H9 (cell line): Measurements from ENCODE around the gene PON1. TPM values are rescaled to one million over a fixed set of nuclear protein-coding genes. Genes with fewer than 3 reads are reported as not detected.

Source experiments
- DNase-seq: peaks from one replicate; pipeline ENCODE4 v3.0.0-alpha.2; 2017
- H2AFZ ChIP-seq: one replicate; pipeline ENCODE4 v1.6.1; 2013; ENCODE audit warnings: mild to moderate bottlenecking, low read length, control low read depth, moderate library complexity
- H2AK5ac ChIP-seq: 2 replicates; pipeline ENCODE4 v1.6.1; 2013; ENCODE audit warnings: low read length, control low read depth, mixed read lengths; ENCODE audit not compliant: insufficient read length
- H2BK120ac ChIP-seq: one replicate; pipeline ENCODE4 v1.6.1; 2013; ENCODE audit warnings: low read depth, mild to moderate bottlenecking, low read length, control low read depth, inconsistent platforms; ENCODE audit not compliant: poor library complexity, severe bottlenecking
- H2BK12ac ChIP-seq: 2 replicates; pipeline ENCODE4 v1.6.1; 2013; ENCODE audit warnings: low read length, control low read depth, mixed read lengths, low read depth; ENCODE audit not compliant: insufficient read length
- H2BK15ac ChIP-seq: 2 replicates; pipeline ENCODE4 v1.6.1; 2013; ENCODE audit warnings: low read depth, low read length, control low read depth
- H2BK20ac ChIP-seq: one replicate; pipeline ENCODE4 v1.6.1; 2013; ENCODE audit warnings: low read depth, mild to moderate bottlenecking, low read length, control low read depth, inconsistent platforms; ENCODE audit not compliant: poor library complexity, severe bottlenecking
- H2BK5ac ChIP-seq: 2 replicates; pipeline ENCODE4 v1.6.1; 2013; ENCODE audit warnings: low read length, control low read depth, mixed read lengths; ENCODE audit not compliant: insufficient read length
- H3K14ac ChIP-seq: 2 replicates; pipeline ENCODE4 v1.6.1; 2013; ENCODE audit warnings: low read length, control low read depth; ENCODE audit not compliant: insufficient read depth
- H3K18ac ChIP-seq: 2 replicates; pipeline ENCODE4 v1.6.1; 2013; ENCODE audit warnings: low read depth, mild to moderate bottlenecking, mixed read lengths, low read length, control low read depth; ENCODE audit not compliant: insufficient read length
- H3K23ac ChIP-seq: 2 replicates; pipeline ENCODE4 v1.6.1; 2013; ENCODE audit warnings: low read length, control low read depth, mixed read lengths, low read depth; ENCODE audit not compliant: insufficient read length
- H3K23me2 ChIP-seq: 2 replicates; pipeline ENCODE4 v1.6.1; 2013; ENCODE audit warnings: low read depth, mild to moderate bottlenecking, mixed read lengths, low read length, control low read depth; ENCODE audit not compliant: insufficient read length, poor library complexity, severe bottlenecking
- H3K27ac ChIP-seq: 2 replicates; pipeline ENCODE4 v1.5.1; 2013; ENCODE audit warnings: low read length, control low read depth, mixed read lengths, low read depth; ENCODE audit not compliant: insufficient read length
- H3K27me3 ChIP-seq: 2 replicates; pipeline ENCODE4 v1.6.1; 2013; ENCODE audit warnings: low read length, control low read depth, inconsistent platforms; ENCODE audit not compliant: insufficient read depth
- H3K4ac ChIP-seq: 2 replicates; pipeline ENCODE4 v1.6.1; 2013; ENCODE audit warnings: low read depth, mild to moderate bottlenecking, control low read depth, inconsistent platforms, low read length, moderate library complexity
- H3K4me1 ChIP-seq: 2 replicates; pipeline ENCODE4 v1.6.1; 2013; ENCODE audit warnings: low read length, control low read depth, inconsistent platforms; ENCODE audit not compliant: insufficient read depth
- H3K4me2 ChIP-seq: 2 replicates; pipeline ENCODE4 v1.6.1; 2013; ENCODE audit warnings: low read length, control low read depth, mixed read lengths; ENCODE audit not compliant: insufficient read length, insufficient read depth
- H3K56ac ChIP-seq: 2 replicates; pipeline ENCODE4 v1.6.1; 2013; ENCODE audit warnings: low read depth, mild to moderate bottlenecking, mixed read lengths, low read length, control low read depth; ENCODE audit not compliant: insufficient read length
- H3K79me1 ChIP-seq: 2 replicates; pipeline ENCODE4 v1.6.1; 2013; ENCODE audit warnings: low read depth, mild to moderate bottlenecking, moderate library complexity, low read length, control low read depth, inconsistent platforms; ENCODE audit not compliant: insufficient read depth, poor library complexity, severe bottlenecking
- H3K79me2 ChIP-seq: 2 replicates; pipeline ENCODE4 v1.6.1; 2013; ENCODE audit warnings: low read length, control low read depth, inconsistent platforms; ENCODE audit not compliant: insufficient read depth
- H3K9ac ChIP-seq: 2 replicates; pipeline ENCODE4 v1.6.1; 2013; ENCODE audit warnings: low read length, control low read depth, mixed read lengths; ENCODE audit not compliant: insufficient read length; ENCODE audit errors: extremely low read depth
- H3K9me3 ChIP-seq: one replicate; pipeline ENCODE4 v1.6.1; 2013; ENCODE audit warnings: low read depth, low read length, inconsistent platforms; ENCODE audit not compliant: control insufficient read depth
- H3T11ph ChIP-seq: one replicate; pipeline ENCODE4 v1.6.1; 2013; ENCODE audit warnings: mild to moderate bottlenecking, low read length, control low read depth, inconsistent platforms
- H4K20me1 ChIP-seq: one replicate; pipeline ENCODE4 v1.6.1; 2013; ENCODE audit not compliant: control insufficient read depth, insufficient read length, insufficient read depth
- H4K5ac ChIP-seq: 2 replicates; pipeline ENCODE4 v1.6.1; 2013; ENCODE audit warnings: low read depth, mild to moderate bottlenecking, mixed read lengths, low read length, control low read depth; ENCODE audit not compliant: insufficient read length
- H4K8ac ChIP-seq: replicated peaks from 2 replicates; pipeline ENCODE4 v1.6.1; 2013; ENCODE audit warnings: low read length, control low read depth, mixed read lengths, low read depth; ENCODE audit not compliant: insufficient read length
- H4K91ac ChIP-seq: 2 replicates; pipeline ENCODE4 v1.6.1; 2013; ENCODE audit warnings: low read depth, mild to moderate bottlenecking, moderate library complexity, mixed read lengths, low read length, control low read depth; ENCODE audit not compliant: insufficient read length
- H3K27ac Mint-ChIP-seq, 3 experiments: 2 replicates in 2 of 3; 3 replicates in 1 of 3; pipeline ENCODE4 v1.8.0; 2020 to 2021; ENCODE audit warnings: mixed read lengths in 3 of 3, mild to moderate bottlenecking in 1 of 3, moderate library complexity in 1 of 3
- H3K27me3 Mint-ChIP-seq: 2 replicates; pipeline ENCODE4 v1.8.0; 2021; ENCODE audit warnings: low read depth, mild to moderate bottlenecking, moderate library complexity, mixed read lengths
- H3K36me3 Mint-ChIP-seq, 3 experiments: 2 replicates in 2 of 3; 3 replicates in 1 of 3; pipeline ENCODE4 v1.8.0; 2020 to 2021; ENCODE audit warnings: low read depth in 3 of 3, mixed read lengths in 3 of 3; ENCODE audit not compliant: insufficient read depth in 1 of 3
- H3K4me1 Mint-ChIP-seq, 2 experiments: 2 replicates each; pipeline ENCODE4 v1.8.0; 2020; ENCODE audit warnings: mixed read lengths in 2 of 2
- H3K4me3 Mint-ChIP-seq, 2 experiments: 2 replicates in 1 of 2; 3 replicates in 1 of 2; pipeline ENCODE4 v1.8.0; 2020 to 2021; ENCODE audit warnings: mild to moderate bottlenecking in 2 of 2, mixed read lengths in 2 of 2, moderate library complexity in 1 of 2
- H3K9me3 Mint-ChIP-seq, 2 experiments: 2 replicates in 1 of 2; 3 replicates in 1 of 2; pipeline ENCODE4 v1.8.0; 2020; ENCODE audit warnings: mild to moderate bottlenecking in 2 of 2, mixed read lengths in 2 of 2, moderate library complexity in 1 of 2
- CTCF ChIP-seq: fragments of 200-600 bp; sonication (generic); conservative IDR thresholded peaks from 3 replicates; pipeline ENCODE4 v1.8.0; 2021; ENCODE audit warnings: antibody characterized with exemption, mild to moderate bottlenecking
- WGBS: extraction: QIAGEN DNeasy Blood & Tissue Kit; methylation state at CpG from one replicate; pipeline ENCODE4 v1.1.7; 2013; ENCODE audit warnings: missing lambda C conversion rate, low lambda C conversion rate, mixed read lengths; ENCODE audit not compliant: insufficient read length; ENCODE audit errors: extremely low coverage; 5-methylcytosine and 5-hydroxymethylcytosine counted together
- total RNA-seq: library from RNA; stranded (reverse); gene quantifications from 2 replicates; pipeline ENCODE4 v1.2.1, GENCODE V29; 2021

Gene PON1
- total RNA-seq, 1 experiment from 2014 or later, result 0.90 TPM

- Mint-ChIP-seq H3K9me3 (no peaks in the 10 kb centered on the region), H3K27ac (no peak overlapping the region), H3K27me3 (no peaks in the 10 kb centered on the region), H3K36me3 (peaks cover 0 to 8% (median 0%) of the 10 kb centered on the region in 3 experiments; a peak in 1 of 7 replicates), H3K4me1 (peaks cover 21 to 35% of the 10 kb centered on the region in 2 experiments), H3K4me3 (no peak overlapping the region)
- H3K9ac ChIP-seq, result no peak overlapping the region
- H3T11ph ChIP-seq, result no peak overlapping the region
- no peaks in the 10 kb centered on the region for H3K79me1 ChIP-seq
- no peak overlapping the region for H4K91ac ChIP-seq
- WGBS, result no CpG with 5 or more reads among the region's 2 CpGs
- TF ChIP-seq CTCF, result no peak
- peaks cover 2% of the 10 kb centered on the region; the same call in 1 of the 2 replicates for H3K4me1 ChIP-seq
- no peaks in the 10 kb centered on the region for H4K20me1 ChIP-seq
- no peaks in the 10 kb centered on the region for H3K23me2 ChIP-seq
- no peak overlapping the region for H2BK120ac ChIP-seq
- H2BK12ac ChIP-seq, result no peak overlapping the region
- H3K4me2 ChIP-seq, result no peak overlapping the region
- no peak overlapping the region for H2AFZ ChIP-seq
- no peak overlapping the region for H2BK15ac ChIP-seq
- no peaks in the 10 kb centered on the region for H3K9me3 ChIP-seq
- H2BK5ac ChIP-seq, result no peak overlapping the region
- no peaks in the 10 kb centered on the region for H3K27me3 ChIP-seq
- H3K14ac ChIP-seq, result no peak overlapping the region
- no peak overlapping the region for H3K4ac ChIP-seq
- no peak overlapping the region for H3K27ac ChIP-seq
- no peak overlapping the region for H2AK5ac ChIP-seq
- H2BK20ac ChIP-seq, result no peak overlapping the region
- no peak overlapping the region for H3K56ac ChIP-seq
- no peaks in the 10 kb centered on the region for H3K79me2 ChIP-seq
- no peak overlapping the region for H3K23ac ChIP-seq
- H3K18ac ChIP-seq, result no peak overlapping the region
- H4K5ac ChIP-seq, result no peak overlapping the region
- no peak for DNase-seq
- no peak overlapping the region for H4K8ac ChIP-seq
These were observed 58.7 kb downstream of the PON1 start for GRCh38 chr7:95265634-95266033.
